Spinal cord (tissue), 10 donors: Measurements from ENCODE around the gene PON3. TPM values are rescaled to one million over a fixed set of nuclear protein-coding genes. Genes with fewer than 3 reads are reported as not detected.

ENCODE experiments used
- DNase-seq, 6 donors: peaks; one replicate each; pipeline versions ENCODE4 v3.0.0 to v3.0.0-alpha.2; 2013 to 2015; ENCODE audit warnings: low spot score in 6 of 6, low read depth in 4 of 6
- H3K27ac ChIP-seq: one replicate; pipeline ENCODE4 v1.5.1; 2013; ENCODE audit warnings: low read depth, low read length, control low read depth
- H3K27me3 ChIP-seq: one replicate; pipeline ENCODE4 v1.6.1; 2013; ENCODE audit warnings: low read length; ENCODE audit not compliant: control insufficient read depth, insufficient read depth
- H3K36me3 ChIP-seq: one replicate; pipeline ENCODE4 v1.6.1; 2013; ENCODE audit warnings: low read length; ENCODE audit not compliant: control insufficient read depth, insufficient read depth
- H3K4me1 ChIP-seq: one replicate; pipeline ENCODE4 v1.6.1; 2013; ENCODE audit warnings: low read length; ENCODE audit not compliant: control insufficient read depth, insufficient read depth
- H3K4me3 ChIP-seq: one replicate; pipeline ENCODE4 v1.5.1; 2013; ENCODE audit warnings: low read depth, low read length, control low read depth
- H3K9me3 ChIP-seq: one replicate; pipeline ENCODE4 v1.6.1; 2013; ENCODE audit warnings: low read length; ENCODE audit not compliant: control insufficient read depth, insufficient read depth
- WGBS: methylation state at CpG from one replicate; pipeline ENCODE4 v1.1.5; 2013; ENCODE audit warnings: missing lambda C conversion rate; ENCODE audit not compliant: insufficient coverage; 5-methylcytosine and 5-hydroxymethylcytosine counted together
- polyA plus RNA-seq, 2 donors: library from polyadenylated mRNA; unstranded; fragments of 120-200 nt; gene quantifications; one replicate each; pipeline ENCODE4 v1.2.1, GENCODE V29; 2013; ENCODE audit not compliant: insufficient read length in 2 of 2
- total RNA-seq, 2 donors: library from RNA; depleted of rRNA in 1 of 2; stranded (reverse); fragments of 120-200 nt in 1 of 2; fragments of >200 nt in 1 of 2; gene quantifications; one replicate each; pipeline versions ENCODE4 v1.2.3 to v1.2.4, GENCODE V29; 2013 to 2014
- donor health status: healthy.

PON3 gene
- total and polyA plus RNA-seq, 4 donors: 3.5 to 4.3 (median 4.0) TPM

- H3K27me3 ChIP-seq: no peaks in the 10 kb centered on the region
- H3K4me3 ChIP-seq: no peak overlapping the region
- WGBS: no CpG with 5 or more reads among the region's 1 CpG
- H3K27ac ChIP-seq: no peak overlapping the region
- peaks cover 5% of the 10 kb centered on the region for H3K4me1 ChIP-seq
- no peak for DNase-seq
- H3K36me3 ChIP-seq: no peaks in the 10 kb centered on the region
- no peaks in the 10 kb centered on the region for H3K9me3 ChIP-seq
Observed at GRCh38 chr7:95433129-95433528, 37.0 kb upstream of the PON3 start.

- Histone ChIP-seq H3K36me3 (no peaks in the 10 kb centered on the region), H3K4me3 (no peak overlapping the region), H3K27ac (no peak overlapping the region), H3K9me3 (no peaks in the 10 kb centered on the region), H3K27me3 (no peaks in the 10 kb centered on the region), H3K4me1 (peaks cover 5% of the 10 kb centered on the region)
- no peak for DNase-seq
- WGBS: 96% methylated on average over 2 of the region's 2 CpGs
Observed at GRCh38 chr7:95432606-95433005, 36.4 kb upstream of the PON3 start.

- no peaks in the 10 kb centered on the region for H3K36me3 ChIP-seq
- H3K9me3 ChIP-seq: no peaks in the 10 kb centered on the region
- H3K4me1 ChIP-seq: peaks cover 5% of the 10 kb centered on the region
- no peak overlapping the region for H3K4me3 ChIP-seq
- DNase-seq: no peak
- 100% methylated on average over 1 of the region's 2 CpGs for WGBS
- no peak overlapping the region for H3K27ac ChIP-seq
- no peaks in the 10 kb centered on the region for H3K27me3 ChIP-seq
Observed at GRCh38 chr7:95430864-95431263, 34.7 kb upstream of the PON3 start.

GRCh38 chr7:95429241-95429990 is 33.2 kb upstream of the PON3 start:
- no peaks in the 10 kb centered on the region for H3K4me1 ChIP-seq
- 100% methylated on average over 1 of the region's 5 CpGs for WGBS
- no peaks in the 10 kb centered on the region for H3K9me3 ChIP-seq
- no peaks in the 10 kb centered on the region for H3K36me3 ChIP-seq
- H3K27me3 ChIP-seq: no peaks in the 10 kb centered on the region
- DNase-seq: no peak
- no peak overlapping the region for H3K27ac ChIP-seq
- H3K4me3 ChIP-seq: no peak overlapping the region

GRCh38 chr7:95427914-95428516 is 31.8 kb upstream of the PON3 start:
- no peak overlapping the region for H3K4me3 ChIP-seq
- H3K36me3 ChIP-seq: no peaks in the 10 kb centered on the region
- H3K9me3 ChIP-seq: no peaks in the 10 kb centered on the region
- no peaks in the 10 kb centered on the region for H3K27me3 ChIP-seq
- DNase-seq: no peak
- H3K27ac ChIP-seq: no peak overlapping the region
- no CpG with 5 or more reads among the region's 3 CpGs for WGBS
- no peaks in the 10 kb centered on the region for H3K4me1 ChIP-seq

- WGBS: no CpG with 5 or more reads among the region's 7 CpGs
- no peaks in the 10 kb centered on the region for H3K36me3 ChIP-seq
- no peaks in the 10 kb centered on the region for H3K27me3 ChIP-seq
- peak overlapping the region; percentile 27 for H3K27ac ChIP-seq
- H3K4me3 ChIP-seq: no peak overlapping the region
- H3K4me1 ChIP-seq: no peaks in the 10 kb centered on the region
- peak in 2 of 6 donors; percentile 74 to 79 for DNase-seq
- no peaks in the 10 kb centered on the region for H3K9me3 ChIP-seq
Observed at GRCh38 chr7:95427166-95427565, 31.0 kb upstream of the PON3 start.

- DNase-seq: no peak
- WGBS: no CpG with 5 or more reads among the region's 2 CpGs
- H3K27me3 ChIP-seq: no peaks in the 10 kb centered on the region
- H3K4me3 ChIP-seq: no peak overlapping the region
- H3K4me1 ChIP-seq: no peaks in the 10 kb centered on the region
- H3K27ac ChIP-seq: no peak overlapping the region
- H3K9me3 ChIP-seq: no peaks in the 10 kb centered on the region
- no peaks in the 10 kb centered on the region for H3K36me3 ChIP-seq
Observed at GRCh38 chr7:95425694-95426093, 29.5 kb upstream of the PON3 start.

- no peaks in the 10 kb centered on the region for H3K9me3 ChIP-seq
- no peaks in the 10 kb centered on the region for H3K4me1 ChIP-seq
- DNase-seq: no peak
- WGBS: no CpG with 5 or more reads among the region's 1 CpG
- H3K4me3 ChIP-seq: no peak overlapping the region
- no peak overlapping the region for H3K27ac ChIP-seq
- H3K36me3 ChIP-seq: no peaks in the 10 kb centered on the region
- H3K27me3 ChIP-seq: no peaks in the 10 kb centered on the region
Observed at GRCh38 chr7:95424716-95425115, 28.5 kb upstream of the PON3 start.

GRCh38 chr7:95421847-95422444 is 25.8 kb upstream of the PON3 start:
- Histone ChIP-seq H3K27ac (no peak overlapping the region), H3K4me1 (no peaks in the 10 kb centered on the region), H3K4me3 (no peak overlapping the region), H3K9me3 (no peaks in the 10 kb centered on the region), H3K36me3 (no peaks in the 10 kb centered on the region), H3K27me3 (no peaks in the 10 kb centered on the region)
- DNase-seq: no peak
